LNCAP (cell line): ENCODE results near the gene LPP.

Source experiments
- CTCF ChIP-seq: fragments of 450-650 bp; IDR thresholded peaks from 2 replicates; pipeline ENCODE4 v1.5.1; 2017; ENCODE audit warnings: mild to moderate bottlenecking

LPP gene

GRCh38 chr3:188490416-188490815 lies 336.5 kb downstream of the LPP start:
- TF ChIP-seq CTCF = no peak

GRCh38 chr3:188491276-188491687 lies 337.3 kb downstream of the LPP start:
- no peak for TF ChIP-seq CTCF

- TF ChIP-seq CTCF = no peak
These were observed 342.4 kb downstream of the LPP start for GRCh38 chr3:188496390-188496789.

GRCh38 chr3:188497021-188497420 lies 343.1 kb downstream of the LPP start:
- TF ChIP-seq CTCF = no peak

- TF ChIP-seq CTCF = no peak
These were observed 349.7 kb downstream of the LPP start for GRCh38 chr3:188503647-188504046.

- TF ChIP-seq CTCF = no peak
These were observed 351.2 kb downstream of the LPP start for GRCh38 chr3:188505151-188505550.

- TF ChIP-seq CTCF = no peak
These were observed 352.0 kb downstream of the LPP start for GRCh38 chr3:188505911-188506310.

- no peak for TF ChIP-seq CTCF
These were observed 352.5 kb downstream of the LPP start for GRCh38 chr3:188506446-188506845.
